HUDEP-2 (cell line): ENCODE measurements around the gene NMT2.

Source experiments
- DNase-seq, 76 experiments: peaks; one replicate each; lab custom pipeline; 2025; ENCODE audit not compliant: unreplicated experiment in 76 of 76; lab: John Stamatoyannopoulos, UW

NMT2 gene

DNA sequence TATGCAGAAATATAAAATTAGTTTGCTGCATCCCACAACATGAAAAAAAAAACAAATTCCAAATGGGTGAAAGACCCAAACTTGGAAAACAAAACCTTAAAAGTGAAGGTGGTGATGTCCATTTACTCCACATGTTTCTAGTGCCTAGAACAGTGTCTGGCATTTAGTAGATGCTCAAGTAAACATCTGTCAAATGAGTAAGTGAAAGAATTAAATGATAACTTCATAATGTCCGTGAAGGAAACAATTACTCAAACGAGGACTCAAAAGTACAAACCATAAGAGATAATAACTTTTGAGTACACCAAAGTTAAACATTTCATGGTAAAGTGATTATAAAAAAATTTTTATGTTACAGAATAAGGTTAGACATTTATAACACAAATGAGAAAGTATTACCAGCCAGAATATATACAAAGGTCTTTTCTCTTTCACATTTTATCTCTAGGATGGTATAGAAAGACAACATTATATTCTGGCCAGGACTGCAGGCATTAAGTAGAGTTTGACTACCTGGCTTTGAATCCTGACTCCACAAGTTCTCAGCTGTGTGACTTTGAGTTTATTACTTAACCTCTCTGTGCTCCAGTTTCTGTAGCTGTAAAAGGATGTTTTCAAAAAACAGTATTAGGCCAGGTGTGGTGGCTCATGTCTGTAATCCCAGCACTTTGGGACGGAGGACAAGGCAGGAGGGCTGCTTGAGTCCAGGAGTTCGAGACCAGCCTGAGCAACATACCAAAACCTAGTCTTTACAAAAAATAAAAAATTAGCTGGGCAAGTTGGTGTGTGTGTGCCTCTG lies 20.7 kb downstream of the NMT2 start:
- no peak for DNase-seq

DNA sequence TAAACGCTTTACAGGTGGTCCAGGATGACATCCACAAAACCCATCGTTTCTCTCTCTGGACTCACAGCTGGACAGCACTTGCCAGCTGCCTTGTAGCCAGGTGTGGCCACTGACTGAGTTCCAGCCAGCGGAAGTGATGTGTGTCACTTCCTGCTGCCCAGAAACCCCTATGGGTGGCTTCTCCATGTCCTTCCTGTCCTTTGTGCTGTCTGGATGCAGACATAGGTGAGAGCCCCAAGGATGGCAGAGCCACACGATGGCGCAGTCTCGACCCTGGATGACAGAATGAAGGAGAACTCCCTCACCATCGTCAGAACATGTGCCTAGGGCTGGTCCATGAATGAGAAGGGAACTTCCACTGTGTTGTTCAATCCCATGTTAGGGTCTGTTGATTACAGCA lies 22.1 kb downstream of the NMT2 start:
- no peak for DNase-seq

DNA sequence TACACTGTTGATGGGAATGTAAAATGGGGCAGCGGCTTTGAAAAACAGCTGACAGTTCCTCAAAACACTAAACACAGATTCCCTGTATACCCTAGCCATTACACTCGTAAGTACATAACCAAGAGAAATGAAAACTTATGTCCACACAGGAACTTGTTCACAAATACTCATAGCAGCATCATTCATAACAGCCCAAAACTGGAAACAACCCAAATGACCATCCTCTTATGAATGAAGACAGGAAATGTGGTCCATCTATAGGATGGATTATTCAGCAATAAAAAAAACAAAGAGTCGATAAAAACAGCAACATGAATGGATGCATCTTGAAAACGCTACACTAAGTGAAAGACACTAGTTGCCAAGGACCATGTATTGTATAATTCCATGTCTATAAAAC lies 23.7 kb downstream of the NMT2 start:
- DNase-seq = no peak

DNA sequence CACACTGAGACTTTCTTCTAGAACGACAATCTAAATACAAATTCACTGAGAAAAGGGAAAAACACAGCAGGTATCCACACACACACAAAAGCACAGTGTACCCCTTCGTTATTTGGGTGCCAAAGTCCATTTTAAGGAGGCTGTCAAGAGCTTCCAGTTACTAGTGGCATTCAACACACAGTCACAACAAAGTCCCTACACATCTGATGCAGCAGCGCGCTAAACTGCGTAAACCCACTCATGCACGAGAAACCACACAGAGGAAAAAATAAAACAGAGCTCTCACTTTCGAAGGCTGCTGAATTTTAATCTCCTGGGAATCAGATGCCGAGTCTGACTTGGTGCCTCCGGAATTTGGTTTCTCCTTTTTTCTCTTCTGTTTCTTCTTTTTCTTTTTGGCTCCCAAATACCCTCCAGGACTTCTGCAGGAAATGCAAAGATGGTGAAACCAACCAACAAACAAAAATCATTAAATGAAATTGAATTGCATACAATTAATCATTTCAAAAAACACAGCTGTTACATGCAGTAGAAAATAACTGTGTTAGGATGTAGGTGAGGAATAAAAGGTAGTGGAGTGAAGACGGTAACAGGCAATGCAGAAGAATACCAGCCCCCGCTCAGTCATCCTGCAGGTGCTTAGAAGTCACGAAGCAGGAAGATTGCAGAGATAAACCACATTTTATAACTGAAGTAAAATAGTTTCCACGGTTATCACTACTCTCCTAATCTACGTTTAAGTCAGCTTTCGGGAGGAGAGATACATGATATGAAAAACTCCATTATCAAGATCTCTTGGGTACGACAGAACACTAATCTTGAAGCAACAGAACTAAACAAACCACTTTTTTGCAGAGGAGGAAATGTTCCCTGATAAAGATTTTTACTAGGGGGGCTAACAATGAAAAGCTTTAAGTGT lies 27.1 kb downstream of the NMT2 start:
- DNase-seq = peak in 5 of 76 experiments; percentile 5 to 25 (median 16)

DNA sequence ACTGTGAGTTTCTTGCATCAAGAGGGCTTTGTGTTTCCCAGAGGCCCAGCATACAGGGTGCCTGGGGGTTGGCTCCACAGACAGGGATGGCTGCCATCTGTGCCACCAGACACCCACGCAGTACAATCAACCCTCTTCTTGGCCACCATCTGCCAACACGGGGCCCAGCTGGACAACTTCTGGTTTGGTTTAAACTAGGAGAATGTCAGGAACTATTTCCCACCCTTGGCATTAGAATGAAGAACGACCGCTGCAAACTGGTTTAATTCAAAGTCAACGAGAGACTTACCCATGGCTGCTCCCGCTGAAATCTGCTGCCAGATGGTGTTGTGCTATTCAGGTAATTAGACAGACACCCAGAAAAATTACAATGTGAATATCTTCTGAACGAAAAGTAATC lies 27.8 kb downstream of the NMT2 start:
- no peak for DNase-seq

DNA sequence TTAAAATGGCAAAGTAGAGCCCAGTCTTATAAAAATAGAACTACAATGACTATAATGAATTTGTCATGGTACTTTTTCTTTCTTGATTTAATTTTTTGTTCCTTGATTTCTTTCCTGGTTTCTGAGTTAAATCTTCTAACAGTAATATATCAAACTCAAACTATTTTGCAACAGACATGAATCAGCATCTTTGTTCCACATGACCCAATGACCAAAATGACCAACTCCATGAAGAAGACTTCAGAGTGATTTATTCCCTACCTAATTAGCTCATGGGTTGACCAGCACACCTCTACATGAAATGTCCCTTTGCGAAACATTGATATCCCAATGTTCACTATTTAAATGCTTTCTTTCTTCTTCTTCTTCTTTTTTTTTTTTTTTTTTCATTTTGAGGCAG lies 30.9 kb downstream of the NMT2 start:
- DNase-seq = no peak

DNA sequence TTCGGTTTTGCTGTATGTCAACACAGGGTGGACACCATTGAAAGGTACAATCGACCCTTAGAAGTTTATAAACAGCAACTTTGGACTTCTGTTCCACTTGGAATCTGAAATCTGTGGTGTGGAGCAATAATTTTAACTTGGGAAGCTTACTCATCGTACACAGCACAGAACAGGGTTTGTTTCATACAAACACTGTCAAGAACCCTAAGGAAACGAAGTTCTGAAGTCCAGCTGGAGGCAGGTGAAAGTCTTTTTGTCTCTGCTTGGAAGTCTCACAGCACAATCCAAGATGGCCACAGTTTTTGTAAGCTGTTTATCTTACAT lies 31.5 kb downstream of the NMT2 start:
- DNase-seq = no peak

DNA sequence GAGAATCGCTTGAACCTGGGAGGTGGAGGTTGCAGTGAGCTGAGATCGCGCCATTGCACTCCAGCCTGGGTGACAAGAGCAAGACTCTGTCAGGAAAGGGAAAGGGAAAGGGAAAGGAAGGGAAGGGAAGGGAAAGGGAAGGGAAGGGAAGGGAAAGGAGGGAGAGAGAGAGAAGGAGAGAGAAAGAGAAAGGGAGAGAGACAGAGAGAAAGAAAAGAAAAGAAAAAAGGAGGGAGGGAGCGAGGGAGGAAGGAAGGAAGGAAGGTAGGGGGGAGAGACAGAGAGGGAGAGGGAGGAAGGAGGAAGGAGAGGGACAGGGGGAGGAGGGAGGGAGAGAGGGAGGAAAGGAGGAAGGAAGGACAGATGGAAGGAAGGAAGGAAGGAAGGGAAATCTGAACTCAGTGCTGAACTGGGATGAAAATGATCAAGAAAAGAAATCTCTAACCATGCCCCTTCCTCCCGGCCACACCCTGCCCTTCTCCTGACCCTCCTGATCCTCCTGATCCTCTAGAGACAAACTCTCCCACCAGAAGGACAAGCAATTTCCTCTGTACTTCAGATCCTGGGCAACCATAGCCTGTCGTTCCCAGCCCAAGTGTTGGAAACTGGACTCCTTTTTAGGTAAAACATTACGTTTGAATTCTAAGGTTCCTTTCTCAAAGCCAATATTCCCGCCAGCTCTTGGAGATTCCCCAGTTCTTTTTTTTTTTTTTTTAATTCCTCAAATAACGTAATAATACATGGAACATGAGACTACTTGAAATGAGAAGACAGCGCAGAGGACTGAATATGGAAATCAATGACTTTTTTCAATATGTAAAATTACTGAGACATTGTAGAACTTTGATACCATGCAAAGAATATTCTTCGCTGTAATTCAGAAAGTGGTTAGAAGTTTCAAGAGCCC lies 32.1 kb downstream of the NMT2 start:
- DNase-seq = no peak

DNA sequence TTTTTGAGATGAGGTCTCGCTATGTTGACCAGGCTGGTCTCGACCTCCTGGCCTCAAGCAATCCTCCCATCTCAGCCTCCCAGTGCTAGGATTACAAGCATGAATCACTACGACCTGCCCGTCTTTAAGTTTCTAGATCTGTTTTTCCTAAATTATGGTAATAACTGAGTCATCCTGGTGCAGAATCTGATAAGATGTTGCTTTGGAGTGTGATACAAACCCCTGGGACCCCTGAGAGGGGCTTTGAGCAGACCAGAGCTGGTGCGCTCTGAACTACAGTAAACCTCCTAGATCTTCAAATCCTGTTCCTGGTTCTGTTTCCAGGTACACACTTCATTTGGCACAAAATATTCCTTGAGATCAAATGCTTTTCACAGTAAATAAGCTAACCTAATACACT lies 37.2 kb downstream of the NMT2 start:
- no peak for DNase-seq

DNA sequence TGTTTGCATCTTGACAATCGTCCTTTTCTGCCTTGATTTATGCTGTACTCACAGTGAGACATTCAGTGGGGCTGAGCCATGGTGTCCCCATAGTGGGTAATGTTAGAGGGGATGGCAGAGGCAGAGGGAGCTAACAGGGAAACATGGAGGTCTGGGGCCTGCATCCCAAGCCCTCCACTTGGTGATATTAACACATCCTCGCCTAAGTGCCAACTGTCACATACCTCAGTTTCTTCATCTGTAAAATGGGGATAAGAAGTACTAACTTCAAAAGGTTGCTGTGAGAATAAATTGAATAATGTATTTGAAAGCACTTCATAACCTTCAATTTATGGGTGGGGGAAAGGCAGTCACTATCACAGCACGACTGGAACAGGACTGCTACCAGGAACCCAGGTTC lies 43.6 kb downstream of the NMT2 start:
- DNase-seq = no peak

DNA sequence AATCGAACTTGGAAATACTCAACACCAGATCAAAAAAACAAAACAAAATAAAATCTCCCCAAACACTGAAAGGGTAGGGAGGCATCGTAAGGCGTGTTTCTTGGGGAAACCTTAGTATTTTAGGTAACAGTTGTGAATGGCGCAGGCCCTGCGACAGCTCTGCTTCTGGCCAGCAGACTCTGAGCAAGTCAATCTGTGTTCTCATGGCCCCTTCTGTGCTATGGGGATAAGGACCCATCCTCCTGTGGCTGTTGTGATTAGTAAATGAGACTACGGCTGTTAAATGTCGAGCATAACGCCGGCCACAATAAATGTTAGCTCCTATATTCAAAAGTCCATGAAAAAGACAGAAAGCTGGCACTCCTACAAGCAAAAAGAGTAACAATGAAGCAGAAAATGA lies 44.3 kb downstream of the NMT2 start:
- no peak for DNase-seq

DNA sequence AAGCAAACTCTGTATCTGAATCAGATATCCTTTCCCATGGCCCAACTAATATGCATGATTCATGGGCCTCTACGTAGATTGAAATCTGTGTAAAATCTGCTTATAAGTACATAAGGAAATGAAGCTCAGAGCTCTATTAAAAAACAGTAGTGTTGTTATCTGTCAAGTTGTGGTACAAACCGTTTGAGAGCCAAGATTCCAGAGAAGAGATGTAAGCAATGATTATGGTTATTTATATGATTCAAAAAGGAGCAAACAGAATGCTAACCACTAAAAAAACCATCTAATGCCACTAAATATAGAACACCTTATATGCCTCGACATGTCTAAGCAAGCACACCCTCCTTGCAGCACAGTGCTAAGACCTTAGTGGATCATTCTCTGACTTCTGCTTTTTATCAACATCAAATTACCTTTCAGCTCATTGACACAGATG lies 44.7 kb downstream of the NMT2 start:
- DNase-seq = no peak

DNA sequence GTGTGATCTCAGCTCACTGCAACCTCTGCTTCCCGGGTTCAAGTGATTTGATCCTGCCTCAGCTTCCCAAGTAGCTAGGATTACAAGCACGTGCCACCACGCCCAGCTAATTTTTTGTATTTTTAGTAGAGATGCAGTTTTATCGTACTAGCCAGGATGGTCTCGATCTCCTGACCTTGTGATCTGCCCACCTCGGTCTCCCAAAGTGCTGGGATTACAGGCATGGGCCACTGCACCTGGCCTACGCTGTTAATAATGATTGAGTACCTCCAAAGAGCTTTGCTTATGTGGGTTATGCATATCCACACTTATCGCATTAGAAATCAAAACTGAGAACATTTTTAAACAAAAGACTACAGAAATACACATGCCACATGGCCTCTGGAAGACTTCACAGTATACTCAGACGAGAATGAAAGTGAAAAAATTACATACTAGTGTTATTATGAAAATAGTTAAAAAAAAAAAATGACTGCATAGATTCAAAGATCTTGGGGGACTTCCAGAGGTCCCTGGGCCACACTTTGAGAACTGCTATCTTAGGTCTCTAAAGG lies 45.9 kb downstream of the NMT2 start:
- DNase-seq = no peak

DNA sequence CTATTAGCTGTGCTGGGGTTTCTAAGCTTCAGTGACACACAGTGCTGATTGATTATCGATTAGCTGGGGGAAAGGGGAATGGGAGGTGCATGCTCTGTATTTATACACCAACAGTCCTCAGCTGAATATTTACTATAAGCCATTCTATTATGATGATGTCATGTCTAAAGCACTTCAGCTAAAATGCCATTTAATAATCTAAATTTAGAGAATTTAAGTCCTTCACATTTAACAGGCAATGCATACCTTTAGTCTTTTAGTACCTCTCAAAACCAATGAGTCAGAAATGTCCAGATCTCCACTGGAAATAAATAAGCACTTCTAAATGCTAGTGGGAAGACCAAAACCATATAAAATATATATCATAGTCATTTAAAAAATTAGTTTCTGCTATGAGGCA lies 46.8 kb downstream of the NMT2 start:
- no peak for DNase-seq

DNA sequence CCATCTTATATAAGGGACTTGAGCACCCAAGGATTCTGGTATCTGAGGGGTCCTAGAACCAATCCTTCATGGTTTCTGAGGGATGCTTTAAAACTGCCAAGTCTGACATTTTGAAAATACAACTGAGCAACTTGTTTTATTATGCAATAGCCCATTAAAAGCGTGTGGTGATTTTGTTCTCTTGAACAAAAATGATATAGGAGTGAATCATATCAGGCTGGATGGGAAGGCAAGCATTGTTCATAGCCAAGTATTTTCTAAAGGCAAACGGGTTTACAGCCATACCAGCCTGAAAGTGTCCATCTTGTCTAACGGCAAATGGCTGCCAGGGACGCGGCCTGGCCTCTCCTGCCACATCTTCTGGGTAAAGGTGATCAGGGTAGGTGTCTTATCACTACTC lies 48.0 kb downstream of the NMT2 start:
- DNase-seq = no peak

DNA sequence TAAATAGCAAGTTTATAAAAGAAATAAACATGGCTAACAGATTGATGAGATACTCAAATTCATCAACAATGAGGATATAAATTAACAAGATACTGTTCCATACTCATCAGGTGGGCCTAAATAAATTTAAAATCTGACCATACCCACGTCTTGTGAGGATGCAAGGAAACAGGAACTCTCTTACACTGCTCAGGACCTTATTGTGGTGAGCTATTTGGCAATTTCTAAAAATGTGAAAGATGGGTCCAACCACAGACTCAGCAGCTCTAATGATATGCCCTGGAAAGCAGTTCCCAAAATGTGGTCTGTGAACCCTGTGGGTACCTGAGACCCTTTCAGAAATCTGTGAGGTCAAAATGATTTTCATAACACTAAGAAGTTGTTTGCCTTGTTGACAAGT lies 49.9 kb downstream of the NMT2 start:
- no peak for DNase-seq

DNA sequence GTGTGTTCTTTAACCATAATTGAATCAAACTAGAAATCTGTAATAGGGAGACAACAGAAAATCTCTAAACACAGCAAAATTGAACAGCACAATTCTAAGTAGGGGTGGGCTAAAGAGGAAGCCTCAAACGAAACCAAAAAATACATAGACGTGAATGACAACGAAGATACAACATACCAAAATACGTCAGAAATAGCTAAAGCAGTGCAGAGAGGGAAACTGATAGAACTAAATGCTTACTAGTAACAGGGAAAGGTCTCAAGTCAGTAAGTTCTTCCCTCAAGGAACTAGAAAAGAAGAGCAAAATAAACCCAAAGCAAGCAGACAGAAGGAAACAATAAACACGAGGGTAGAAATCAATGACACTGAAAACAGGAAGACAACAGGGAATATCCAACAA lies 52.3 kb downstream of the NMT2 start:
- no peak for DNase-seq

DNA sequence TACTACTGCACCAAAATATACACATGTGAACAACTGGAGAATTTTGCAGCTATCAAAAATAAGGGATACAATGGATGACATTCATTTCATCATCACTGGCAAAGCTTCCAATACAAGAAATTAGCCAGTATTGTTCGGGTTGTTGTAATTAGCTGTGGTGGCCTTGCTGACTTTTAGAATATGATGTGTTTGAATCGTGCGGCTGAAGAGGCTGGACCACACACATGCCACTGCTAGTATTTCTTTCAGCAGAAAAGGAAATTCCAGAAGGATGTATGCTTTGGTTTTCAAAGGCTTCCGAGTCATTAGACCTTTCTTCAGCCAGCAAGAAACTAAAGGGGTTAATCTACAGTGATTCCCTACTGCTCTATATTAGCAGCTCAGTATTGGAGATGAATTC lies 54.7 kb downstream of the NMT2 start:
- no peak for DNase-seq

DNA sequence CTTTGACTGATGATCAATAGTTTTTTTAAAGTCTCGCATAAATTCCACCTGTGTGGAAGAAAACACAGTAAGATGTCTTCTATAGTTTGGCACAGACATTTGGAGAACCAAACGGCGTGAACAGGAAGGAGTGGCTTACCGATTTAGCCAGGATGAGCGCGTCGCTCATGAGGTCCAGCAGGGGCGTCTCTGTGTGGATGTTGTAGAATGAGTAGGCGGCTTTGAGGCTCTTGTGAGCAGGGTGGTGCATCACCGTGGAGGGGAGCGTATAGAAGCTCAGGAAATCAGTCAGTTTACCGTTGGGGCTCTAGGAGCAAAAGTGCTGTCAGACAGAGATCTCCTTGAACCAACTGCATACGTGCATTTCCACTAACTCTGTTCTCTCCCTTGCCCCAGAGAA lies 55.8 kb downstream of the NMT2 start:
- DNase-seq = no peak

DNA sequence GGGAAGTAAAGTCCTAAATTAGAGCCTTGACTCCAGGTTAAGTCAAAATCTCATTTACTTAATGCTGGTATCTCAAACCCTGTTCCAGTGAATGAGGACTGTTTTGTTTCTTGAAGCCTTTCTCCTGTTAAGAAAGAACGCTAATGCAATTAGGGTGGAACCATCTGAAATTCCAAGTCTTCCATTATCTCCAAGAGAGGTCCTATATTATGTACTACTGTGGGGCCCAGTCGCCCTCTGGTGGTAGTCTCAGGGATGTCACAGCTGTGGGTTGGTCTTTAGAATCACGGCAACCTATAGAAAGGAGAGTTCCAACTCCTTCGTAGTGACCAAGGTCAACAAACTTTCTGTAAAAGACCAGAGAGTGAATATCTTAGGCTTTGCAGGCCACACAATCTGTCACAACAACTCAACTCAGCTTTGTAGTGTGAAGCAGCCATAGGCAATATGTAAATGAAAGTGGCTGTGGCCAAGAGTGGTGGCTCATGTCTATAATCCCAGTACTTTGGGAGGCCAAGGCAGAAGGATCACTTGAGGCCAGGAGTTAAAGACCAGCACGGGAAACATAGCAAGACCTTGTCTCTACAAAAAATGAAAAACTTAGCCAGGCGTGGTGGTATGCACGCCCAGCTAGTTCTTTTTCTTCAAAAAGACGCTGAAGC lies 62.0 kb downstream of the NMT2 start:
- peak in 59 of 76 experiments; percentile 4 to 71 (median 37) for DNase-seq
